RWPE2 (cell line): ENCODE data around the gene ZMIZ1.

ENCODE experiments used
- ATAC-seq: fragments of 200-7000 bp; cut with Tn5 transposase; 3 replicates; pipeline ENCODE4 v1.9.1; 2021; ENCODE audit warnings: low read depth
- DNase-seq: peaks from one replicate; pipeline ENCODE4 v3.0.0-alpha.2; 2020; ENCODE audit warnings: low spot score
- H3K27ac ChIP-seq: fragments of 450-650 bp; 2 replicates; pipeline ENCODE4 v1.5.1; 2017; ENCODE audit warnings: mild to moderate bottlenecking; ENCODE audit not compliant: poor library complexity, severe bottlenecking
- H3K27me3 ChIP-seq: fragments of 250-450 bp; sonication (Bioruptor Pico); 2 replicates; pipeline ENCODE4 v1.5.1; 2021; ENCODE audit warnings: mild to moderate bottlenecking, moderate library complexity; ENCODE audit not compliant: insufficient read depth, poor library complexity, severe bottlenecking
- H3K36me3 ChIP-seq: fragments of 250-450 bp; sonication (Bioruptor Pico); 2 replicates; pipeline ENCODE4 v1.5.1; 2020; ENCODE audit warnings: low read depth, mild to moderate bottlenecking, moderate library complexity
- H3K4me1 ChIP-seq: fragments of 250-450 bp; sonication (Bioruptor Pico); 2 replicates; pipeline ENCODE4 v1.5.1; 2021; ENCODE audit warnings: mild to moderate bottlenecking, moderate library complexity; ENCODE audit not compliant: insufficient read depth, poor library complexity, severe bottlenecking
- H3K4me3 ChIP-seq: fragments of 250-450 bp; sonication (Bioruptor Pico); 2 replicates; pipeline ENCODE4 v1.5.1; 2021; ENCODE audit warnings: mild to moderate bottlenecking, moderate library complexity; ENCODE audit not compliant: severe bottlenecking
- H3K9me3 ChIP-seq: fragments of 250-450 bp; sonication (Bioruptor Pico); 2 replicates; pipeline ENCODE4 v1.5.1; 2021; ENCODE audit warnings: mild to moderate bottlenecking, moderate library complexity; ENCODE audit not compliant: severe bottlenecking
- TF ChIP-seq, protein P1 (sequence below): fragments of 450-650 bp; IDR thresholded peaks from one replicate; pipeline ENCODE4 v1.5.1; 2017; ENCODE audit warnings: mild to moderate bottlenecking, moderate library complexity; ENCODE audit not compliant: poor library complexity, severe bottlenecking

ZMIZ1 gene

DNA sequence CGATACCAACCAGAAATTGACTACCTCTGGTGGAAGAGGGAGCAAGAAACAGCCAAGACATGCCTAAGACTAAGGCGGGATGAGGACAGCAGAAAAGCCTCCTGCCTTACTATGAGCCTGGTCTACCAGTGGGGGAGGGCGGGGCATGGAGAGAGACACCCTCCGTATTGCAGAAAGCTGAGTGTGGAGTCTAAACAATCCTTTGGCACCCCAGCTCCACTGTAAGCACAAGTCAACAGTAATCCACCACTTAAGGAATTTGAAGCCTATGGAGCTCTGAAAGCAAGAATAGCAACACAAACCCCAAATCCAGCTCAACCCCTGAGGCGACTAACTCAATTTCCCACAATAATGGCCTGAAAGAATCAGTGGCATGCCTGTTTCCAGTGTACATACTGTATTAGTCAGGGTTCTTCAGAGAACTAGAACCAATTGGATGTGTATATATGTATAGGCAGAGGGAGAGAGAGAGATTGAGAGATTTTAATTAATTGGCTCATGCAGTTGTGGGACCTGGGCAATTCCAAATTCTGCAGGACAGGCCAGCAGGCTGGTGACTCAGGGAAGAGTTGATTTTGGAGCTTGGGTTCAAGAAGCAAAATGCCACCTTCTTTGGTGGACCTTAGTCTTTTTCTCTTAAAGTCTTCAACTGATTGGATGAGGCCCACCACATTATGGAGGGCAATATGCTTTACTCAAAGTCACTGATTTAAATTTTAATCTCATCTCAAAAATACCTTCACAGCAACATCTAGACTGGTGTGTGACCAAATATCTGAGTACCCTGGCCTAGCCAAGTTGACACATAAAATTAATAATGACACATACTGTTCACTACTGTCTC is 292.0 kb downstream of the ZMIZ1 start:
- Histone ChIP-seq H3K9me3 (no peaks in the 10 kb centered on the region), H3K27ac (no peak overlapping the region), H3K4me1 (no peaks in the 10 kb centered on the region), H3K4me3 (no peak overlapping the region), H3K36me3 (no peaks in the 10 kb centered on the region; the same call in 1 of the 2 replicates), H3K27me3 (no peaks in the 10 kb centered on the region)
- TF ChIP-seq, protein P1, sequence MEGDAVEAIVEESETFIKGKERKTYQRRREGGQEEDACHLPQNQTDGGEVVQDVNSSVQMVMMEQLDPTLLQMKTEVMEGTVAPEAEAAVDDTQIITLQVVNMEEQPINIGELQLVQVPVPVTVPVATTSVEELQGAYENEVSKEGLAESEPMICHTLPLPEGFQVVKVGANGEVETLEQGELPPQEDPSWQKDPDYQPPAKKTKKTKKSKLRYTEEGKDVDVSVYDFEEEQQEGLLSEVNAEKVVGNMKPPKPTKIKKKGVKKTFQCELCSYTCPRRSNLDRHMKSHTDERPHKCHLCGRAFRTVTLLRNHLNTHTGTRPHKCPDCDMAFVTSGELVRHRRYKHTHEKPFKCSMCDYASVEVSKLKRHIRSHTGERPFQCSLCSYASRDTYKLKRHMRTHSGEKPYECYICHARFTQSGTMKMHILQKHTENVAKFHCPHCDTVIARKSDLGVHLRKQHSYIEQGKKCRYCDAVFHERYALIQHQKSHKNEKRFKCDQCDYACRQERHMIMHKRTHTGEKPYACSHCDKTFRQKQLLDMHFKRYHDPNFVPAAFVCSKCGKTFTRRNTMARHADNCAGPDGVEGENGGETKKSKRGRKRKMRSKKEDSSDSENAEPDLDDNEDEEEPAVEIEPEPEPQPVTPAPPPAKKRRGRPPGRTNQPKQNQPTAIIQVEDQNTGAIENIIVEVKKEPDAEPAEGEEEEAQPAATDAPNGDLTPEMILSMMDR, result no peak
- ATAC-seq (no peak), DNase-seq (no peak)

DNA sequence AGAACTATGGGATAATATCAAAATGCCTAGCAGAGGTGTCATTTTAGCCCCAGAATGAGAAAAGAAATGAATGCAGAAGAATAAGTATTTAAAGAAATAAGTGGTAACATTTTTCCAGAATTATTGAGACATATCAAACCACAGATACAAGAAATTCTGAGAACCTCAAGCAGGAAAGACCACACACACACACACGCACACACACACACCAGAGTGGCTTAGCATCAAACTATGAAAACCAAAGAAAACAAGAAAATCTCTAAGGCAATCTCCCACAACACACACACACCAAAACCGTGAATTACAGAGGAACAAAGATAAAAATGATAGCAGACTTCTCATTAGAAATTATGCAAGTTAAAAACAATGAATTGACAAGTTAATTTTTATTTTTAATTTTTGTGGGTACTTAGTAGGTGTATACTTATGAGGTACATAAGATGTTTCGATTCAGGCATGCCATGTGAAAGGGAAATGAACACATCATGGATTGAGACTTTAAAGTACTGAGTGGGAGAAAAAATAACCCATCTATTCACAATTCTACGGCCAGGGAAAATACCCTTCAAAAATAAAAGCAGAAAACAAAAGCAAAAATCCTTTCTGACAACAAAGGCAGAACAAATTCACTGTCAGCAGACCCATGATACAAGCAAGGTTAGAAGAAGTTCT is 293.1 kb downstream of the ZMIZ1 start:
- TF ChIP-seq, protein P1, result no peak
- Histone ChIP-seq H3K4me3 (no peak overlapping the region), H3K36me3 (no peaks in the 10 kb centered on the region), H3K4me1 (no peaks in the 10 kb centered on the region), H3K27me3 (no peaks in the 10 kb centered on the region), H3K27ac (no peak overlapping the region), H3K9me3 (no peaks in the 10 kb centered on the region)
- no peak for ATAC-seq
- no peak for DNase-seq
